Glutamatergic neuron (in vitro differentiated cells): ENCODE data around the gene FARS2. TPM values are rescaled to one million over a fixed set of nuclear protein-coding genes. Genes with fewer than 3 reads are reported as not detected.

Experiments used
- DNase-seq: peaks from one replicate; pipeline ENCODE4 v3.0.0; 2022
- H3K27ac Mint-ChIP-seq: one replicate; pipeline ENCODE4 v1.8.0; 2020; ENCODE audit warnings: mild to moderate bottlenecking, mixed read lengths, inconsistent platforms; ENCODE audit not compliant: unreplicated experiment
- H3K27me3 Mint-ChIP-seq: one replicate; pipeline ENCODE4 v1.8.0; 2020; ENCODE audit warnings: mild to moderate bottlenecking, moderate library complexity, mixed read lengths, inconsistent platforms; ENCODE audit not compliant: unreplicated experiment
- H3K36me3 Mint-ChIP-seq: one replicate; pipeline ENCODE4 v1.8.0; 2020; ENCODE audit warnings: mild to moderate bottlenecking, mixed read lengths, inconsistent platforms; ENCODE audit not compliant: unreplicated experiment
- H3K4me1 Mint-ChIP-seq: one replicate; pipeline ENCODE4 v1.8.0; 2020; ENCODE audit warnings: mild to moderate bottlenecking, low read depth, mixed read lengths, inconsistent platforms; ENCODE audit not compliant: unreplicated experiment
- H3K4me3 Mint-ChIP-seq: one replicate; pipeline ENCODE4 v1.8.0; 2020; ENCODE audit warnings: mild to moderate bottlenecking, mixed read lengths, inconsistent platforms; ENCODE audit not compliant: unreplicated experiment
- H3K9me3 Mint-ChIP-seq: one replicate; pipeline ENCODE4 v1.8.0; 2020; ENCODE audit warnings: mild to moderate bottlenecking, moderate library complexity, mixed read lengths, inconsistent platforms; ENCODE audit not compliant: unreplicated experiment
- CTCF ChIP-seq: fragments of 200-600 bp; sonication (generic); IDR thresholded peaks from one replicate; pipeline ENCODE4 v1.5.0; 2021; ENCODE audit not compliant: partially characterized antibody, unreplicated experiment
- total RNA-seq: library from RNA; stranded (reverse); fragmentation: NEBNext Ultra II Directional; extraction: Animal tissue kit (Norgen Biotek cat#: 25700); gene quantifications from one replicate; pipeline ENCODE4 v1.2.1, GENCODE V29; 2021; ENCODE audit not compliant: unreplicated experiment

The FARS2 gene
- total RNA-seq, 1 donor from 2014 or later, result 14.2 TPM

DNA sequence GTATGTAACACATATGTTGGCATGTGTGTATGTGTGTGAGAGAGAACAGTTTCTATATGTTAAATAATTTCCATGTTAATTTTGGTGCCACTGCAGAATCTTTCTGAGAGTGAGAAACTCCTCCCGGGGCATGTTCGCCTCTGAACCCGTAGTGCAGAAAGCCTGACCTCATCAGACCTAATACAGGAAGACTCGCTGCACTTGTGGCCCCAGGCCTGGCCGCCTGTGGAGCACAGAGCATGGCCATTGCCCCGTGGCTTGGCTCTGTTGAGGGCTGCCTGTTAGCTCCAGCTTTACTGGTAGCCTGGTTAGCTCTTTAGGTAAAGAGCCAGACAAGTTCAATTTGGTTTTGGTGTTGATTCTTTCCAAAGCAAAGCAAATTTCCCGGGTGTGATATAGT is 25.5 kb downstream of the FARS2 start:
- Mint-ChIP-seq H3K4me3 (no peak overlapping the region), H3K9me3 (peaks cover 2% of the 10 kb centered on the region), H3K27ac (no peak overlapping the region), H3K36me3 (no peaks in the 10 kb centered on the region), H3K4me1 (peaks cover 14% of the 10 kb centered on the region), H3K27me3 (peaks cover 7% of the 10 kb centered on the region)
- TF ChIP-seq CTCF, result no peak
- no peak for DNase-seq

GRCh38 chr6:5287205-5287965 is 26.1 kb downstream of the FARS2 start:
- Mint-ChIP-seq H3K4me1 (peaks cover 10% of the 10 kb centered on the region), H3K36me3 (no peaks in the 10 kb centered on the region), H3K27me3 (peaks cover 5% of the 10 kb centered on the region), H3K4me3 (no peak overlapping the region), H3K27ac (no peak overlapping the region), H3K9me3 (peaks cover 2% of the 10 kb centered on the region)
- no peak for DNase-seq
- TF ChIP-seq CTCF, result no peak

DNA sequence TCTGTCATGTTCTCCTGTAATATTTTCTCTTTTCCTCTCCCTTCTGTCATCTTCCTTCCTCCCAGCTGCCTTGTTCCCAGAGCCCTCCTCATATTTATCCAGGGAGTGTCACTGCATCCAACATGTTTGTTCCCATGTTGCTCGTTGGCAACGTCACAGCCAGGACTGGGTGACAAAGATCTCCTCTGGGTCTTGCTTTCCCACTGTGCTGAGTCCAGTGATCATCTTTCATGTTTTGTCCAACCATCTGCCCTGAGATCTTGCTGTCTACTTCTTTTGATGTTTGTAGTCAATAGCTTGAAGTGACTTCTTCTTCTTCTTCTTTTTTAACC is 26.6 kb downstream of the FARS2 start:
- H3K27ac Mint-ChIP-seq, result no peak overlapping the region
- H3K27me3 Mint-ChIP-seq, result peaks cover 2% of the 10 kb centered on the region
- no peak for DNase-seq
- TF ChIP-seq CTCF, result no peak
- H3K36me3 Mint-ChIP-seq, result no peaks in the 10 kb centered on the region
- no peak overlapping the region for H3K4me3 Mint-ChIP-seq
- H3K4me1 Mint-ChIP-seq, result peaks cover 10% of the 10 kb centered on the region
- H3K9me3 Mint-ChIP-seq, result peaks cover 2% of the 10 kb centered on the region

DNA sequence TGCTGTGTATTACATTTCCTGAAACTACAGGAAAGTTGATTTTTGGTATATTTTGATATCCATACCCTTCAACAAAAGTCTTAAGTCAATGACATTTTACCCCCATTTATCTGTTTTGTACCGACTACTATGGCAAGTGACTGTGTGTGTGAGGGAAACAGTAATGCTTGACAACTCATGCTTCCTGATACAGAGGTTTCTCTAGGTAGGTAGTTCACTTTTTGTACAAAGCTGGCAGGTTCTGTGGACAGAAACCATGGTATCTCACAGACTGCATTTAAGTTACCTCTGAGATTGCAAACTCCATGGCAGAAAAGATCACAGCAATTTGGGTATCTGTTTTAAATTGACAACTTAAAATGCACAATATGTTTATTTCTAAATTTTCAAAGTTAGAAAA is 28.8 kb downstream of the FARS2 start:
- peaks cover 2% of the 10 kb centered on the region for H3K9me3 Mint-ChIP-seq
- peaks cover 7% of the 10 kb centered on the region for H3K4me1 Mint-ChIP-seq
- DNase-seq, result no peak
- TF ChIP-seq CTCF, result no peak
- H3K27ac Mint-ChIP-seq, result no peak overlapping the region
- H3K4me3 Mint-ChIP-seq, result no peak overlapping the region
- H3K36me3 Mint-ChIP-seq, result no peaks in the 10 kb centered on the region
- peaks cover 2% of the 10 kb centered on the region for H3K27me3 Mint-ChIP-seq

- H3K9me3 Mint-ChIP-seq, result peaks cover 2% of the 10 kb centered on the region
- peaks cover 7% of the 10 kb centered on the region for H3K4me1 Mint-ChIP-seq
- TF ChIP-seq CTCF, result no peak
- H3K27me3 Mint-ChIP-seq, result peaks cover 2% of the 10 kb centered on the region
- H3K36me3 Mint-ChIP-seq, result no peaks in the 10 kb centered on the region
- H3K27ac Mint-ChIP-seq, result no peak overlapping the region
- H3K4me3 Mint-ChIP-seq, result no peak overlapping the region
- no peak for DNase-seq
Observed at GRCh38 chr6:5290500-5290899, 29.2 kb downstream of the FARS2 start.
